Measurements from ENCODE around the gene PRRX2.

DNA sequence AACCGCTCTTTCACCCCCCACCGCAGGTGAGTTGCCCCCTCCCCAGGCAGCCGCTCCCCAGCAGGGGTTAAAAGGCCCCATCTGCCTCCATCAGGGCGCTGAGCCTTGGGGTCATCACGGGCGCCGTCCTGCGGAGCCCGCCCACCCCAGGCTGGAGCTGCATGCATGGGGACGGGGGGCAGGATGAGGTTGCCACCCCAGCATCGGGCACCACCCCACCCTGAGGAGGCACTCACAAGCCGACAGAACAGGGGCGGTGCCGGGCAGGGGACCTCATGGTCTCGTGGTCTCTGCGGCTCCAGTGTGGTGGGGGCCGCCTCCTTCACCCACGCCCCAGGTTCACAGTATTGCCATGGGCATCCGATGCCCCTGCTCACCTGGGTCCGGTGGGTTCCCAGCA, 70.9 kb downstream of the PRRX2 start:
- TF ChIP-seq, protein P1, sequence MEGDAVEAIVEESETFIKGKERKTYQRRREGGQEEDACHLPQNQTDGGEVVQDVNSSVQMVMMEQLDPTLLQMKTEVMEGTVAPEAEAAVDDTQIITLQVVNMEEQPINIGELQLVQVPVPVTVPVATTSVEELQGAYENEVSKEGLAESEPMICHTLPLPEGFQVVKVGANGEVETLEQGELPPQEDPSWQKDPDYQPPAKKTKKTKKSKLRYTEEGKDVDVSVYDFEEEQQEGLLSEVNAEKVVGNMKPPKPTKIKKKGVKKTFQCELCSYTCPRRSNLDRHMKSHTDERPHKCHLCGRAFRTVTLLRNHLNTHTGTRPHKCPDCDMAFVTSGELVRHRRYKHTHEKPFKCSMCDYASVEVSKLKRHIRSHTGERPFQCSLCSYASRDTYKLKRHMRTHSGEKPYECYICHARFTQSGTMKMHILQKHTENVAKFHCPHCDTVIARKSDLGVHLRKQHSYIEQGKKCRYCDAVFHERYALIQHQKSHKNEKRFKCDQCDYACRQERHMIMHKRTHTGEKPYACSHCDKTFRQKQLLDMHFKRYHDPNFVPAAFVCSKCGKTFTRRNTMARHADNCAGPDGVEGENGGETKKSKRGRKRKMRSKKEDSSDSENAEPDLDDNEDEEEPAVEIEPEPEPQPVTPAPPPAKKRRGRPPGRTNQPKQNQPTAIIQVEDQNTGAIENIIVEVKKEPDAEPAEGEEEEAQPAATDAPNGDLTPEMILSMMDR (IDR thresholded peaks at IDR 0.05), result no peak
- TF ChIP-seq POLR2A (IDR thresholded peaks at IDR 0.05), result no peak
